GM19043 (cell line): ENCODE data around the gene SLC12A6.

ENCODE experiments used
- ATAC-seq: cut with Tn5 transposase; IDR thresholded peaks from one replicate; pipeline ENCODE4 v1.9.1; 2021; ENCODE audit warnings: low read depth; ENCODE audit not compliant: unreplicated experiment

SLC12A6 gene

GRCh38 chr15:34271493-34271892 is 66.1 kb downstream of the SLC12A6 start:
- ATAC-seq = no peak

GRCh38 chr15:34266751-34267150 is 70.8 kb downstream of the SLC12A6 start:
- no peak for ATAC-seq

- no peak for ATAC-seq
Measured at GRCh38 chr15:34264076-34264475, 73.5 kb downstream of the SLC12A6 start.

- ATAC-seq = no peak
Measured at GRCh38 chr15:34262362-34262761, 75.2 kb downstream of the SLC12A6 start.

- ATAC-seq = no peak
Measured at GRCh38 chr15:34259566-34259965, 78.0 kb downstream of the SLC12A6 start.

GRCh38 chr15:34258151-34258550 is 79.4 kb downstream of the SLC12A6 start:
- ATAC-seq = no peak

- no peak for ATAC-seq
Measured at GRCh38 chr15:34252545-34252944, 85.0 kb downstream of the SLC12A6 start.

- no peak for ATAC-seq
Measured at GRCh38 chr15:34248190-34248589, 89.4 kb downstream of the SLC12A6 start.

GRCh38 chr15:34246276-34246976 is 91.2 kb downstream of the SLC12A6 start:
- no peak for ATAC-seq

GRCh38 chr15:34243226-34243625 is 94.4 kb downstream of the SLC12A6 start:
- no peak for ATAC-seq

- ATAC-seq = no peak
Measured at GRCh38 chr15:34242331-34242710, 95.3 kb downstream of the SLC12A6 start.

- peak; percentile 72 for ATAC-seq
Measured at GRCh38 chr15:34241376-34242330, 95.9 kb downstream of the SLC12A6 start.

GRCh38 chr15:34240537-34240936 is 97.0 kb downstream of the SLC12A6 start:
- ATAC-seq = no peak

- no peak for ATAC-seq
Measured at GRCh38 chr15:34239151-34239808, 98.3 kb downstream of the SLC12A6 start.

GRCh38 chr15:34233614-34234013 is 104.0 kb downstream of the SLC12A6 start:
- ATAC-seq = no peak

GRCh38 chr15:34223904-34224596 is 113.5 kb downstream of the SLC12A6 start:
- no peak for ATAC-seq

- ATAC-seq = no peak
Measured at GRCh38 chr15:34217587-34218225, 119.9 kb downstream of the SLC12A6 start.

GRCh38 chr15:34216527-34217270 is 120.9 kb downstream of the SLC12A6 start:
- ATAC-seq = no peak

- no peak for ATAC-seq
Measured at GRCh38 chr15:34214135-34214534, 123.4 kb downstream of the SLC12A6 start.
